HepG2 (cell line): ENCODE results near the gene UBASH3A. TPM values are rescaled to one million over a fixed set of nuclear protein-coding genes. Genes with fewer than 3 reads are reported as not detected.

Experiments
- ATAC-seq: fragments of 200-7000 bp; cut with Tn5 transposase; 3 replicates; pipeline ENCODE4 v1.9.1; 2020; ENCODE audit warnings: mild to moderate bottlenecking, moderate library complexity
- BruUV-seq: library from RNA; stranded (reverse); fragments of 400-500 nt; replicated peaks from 2 replicates; lab custom pipeline; 2021; lab: Mats Ljungman, UMichigan
- CTCF ChIA-PET: fragments of 300-600 bp; formaldehyde crosslinking; extraction: SDS; loops from one replicate; lab custom pipeline; 2021; ENCODE audit warnings: low total read pairs, inconsistent platforms, low intra/inter-chr PET ratio; lab: Yijun Ruan, JAX
- POLR2A ChIA-PET: fragments of 350-600 bp; sonication (Branson Sonifier 250); formaldehyde crosslinking; loops from one replicate; lab custom pipeline; 2020; ENCODE audit warnings: antibody characterized with exemption, inconsistent platforms; lab: Yijun Ruan, JAX
- DNase-seq: peaks from one replicate; pipeline ENCODE4 v3.0.0-alpha.2; 2015; ENCODE audit warnings: low spot score
- FAIRE-seq: peaks from 3 replicates; lab custom pipeline; 2011; peaks lifted over from hg19 to GRCh38; lab: Jason Lieb, UNC
- H2AFZ ChIP-seq: one replicate; pipeline ENCODE4 v1.6.1; 2011; ENCODE audit warnings: low read length, inconsistent platforms
- H3K27ac ChIP-seq: fragments of 300-600 bp; 3 replicates; pipeline ENCODE4 v1.8.0; 2011; ENCODE audit warnings: mixed run types, mild to moderate bottlenecking, mixed read lengths, low read length, inconsistent platforms; ENCODE audit not compliant: insufficient read depth; ENCODE audit errors: extremely low read length
- H3K27me3 ChIP-seq, 2 experiments: fragments of 200-600 bp in 1 of 2; 2 replicates in 1 of 2; 3 replicates in 1 of 2; pipeline versions ENCODE4 v1.6.0 to v1.8.0; 2011; ENCODE audit warnings: low read length in 2 of 2, mild to moderate bottlenecking in 2 of 2, moderate library complexity in 2 of 2, inconsistent platforms in 1 of 2; ENCODE audit not compliant: insufficient read depth in 2 of 2, control insufficient read depth in 1 of 2
- H3K36me3 ChIP-seq, 2 experiments: fragments of 200-600 bp in 1 of 2; replicated peaks in 1 of 2; 2 replicates in 1 of 2; 3 replicates in 1 of 2; pipeline versions ENCODE4 v1.5.1 to v1.8.0; 2011; ENCODE audit warnings: low read length in 2 of 2, inconsistent platforms in 1 of 2; ENCODE audit not compliant: insufficient read depth in 2 of 2, control insufficient read depth in 1 of 2
- H3K4me1 ChIP-seq: 2 replicates; pipeline ENCODE4 v1.5.1; 2012; ENCODE audit warnings: low read length, inconsistent platforms; ENCODE audit not compliant: insufficient read depth
- H3K4me2 ChIP-seq: 2 replicates; pipeline ENCODE4 v1.6.0; 2011; ENCODE audit warnings: low read depth, low read length, inconsistent platforms
- H3K4me3 ChIP-seq, 3 experiments: fragments of 200-600 bp in 1 of 3; sonication (generic), shearing (Covaris generic) in 1 of 3; replicated peaks in 1 of 3; 2 replicates each; pipeline ENCODE4 v1.5.1; 2011 to 2016; ENCODE audit warnings: low read length in 3 of 3, inconsistent platforms in 2 of 3, low read depth in 2 of 3, mild to moderate bottlenecking in 2 of 3, control low read depth in 1 of 3, mixed read lengths in 1 of 3; ENCODE audit not compliant: insufficient read depth in 1 of 3
- H3K79me2 ChIP-seq: one replicate; pipeline ENCODE4 v1.6.1; 2011; ENCODE audit warnings: low read length, inconsistent platforms; ENCODE audit not compliant: insufficient read depth
- H3K9ac ChIP-seq: 2 replicates; pipeline ENCODE4 v1.6.0; 2011; ENCODE audit warnings: mild to moderate bottlenecking, low read depth, low read length, inconsistent platforms; ENCODE audit not compliant: insufficient read depth
- H3K9me3 ChIP-seq: 2 replicates; pipeline ENCODE4 v1.5.1; 2012; ENCODE audit warnings: mild to moderate bottlenecking, low read length
- H4K20me1 ChIP-seq: 2 replicates; pipeline ENCODE4 v1.6.0; 2011; ENCODE audit warnings: inconsistent platforms, mild to moderate bottlenecking, low read length, moderate library complexity; ENCODE audit not compliant: insufficient read depth
- DMAP1 ChIP-seq: IDR thresholded peaks from 2 replicates; pipeline ENCODE4 v1.6.1; 2016
- KLF12 ChIP-seq: sonication (generic); formaldehyde crosslinking; IDR thresholded peaks from 2 replicates; pipeline ENCODE4 v1.4.0; 2020; ENCODE audit warnings: missing genetic modification reagents, borderline replicate concordance
- NFE2L2 ChIP-seq: fragments of 150-350 bp; IDR thresholded peaks from 2 replicates; pipeline ENCODE4 v1.6.1; 2014; ENCODE audit warnings: low read length
- PITX1 ChIP-seq: sonication (generic); formaldehyde crosslinking; IDR thresholded peaks from 2 replicates; pipeline ENCODE4 v1.5.1; 2020; ENCODE audit warnings: mild to moderate bottlenecking, missing genetic modification reagents
- SRF ChIP-seq: IDR thresholded peaks from 2 replicates; pipeline ENCODE4 v1.6.1; 2011; ENCODE audit warnings: mild to moderate bottlenecking, low read depth, low read length, moderate library complexity
- ZFP37 ChIP-seq: sonication (generic); formaldehyde crosslinking; IDR thresholded peaks from 2 replicates; pipeline ENCODE4 v1.4.0; 2020; ENCODE audit warnings: missing genetic modification reagents, borderline replicate concordance
- ZNF350 ChIP-seq: sonication (generic); formaldehyde crosslinking; IDR thresholded peaks from 2 replicates; pipeline ENCODE4 v1.4.0; 2020; ENCODE audit warnings: mild to moderate bottlenecking, low read depth, missing genetic modification reagents, borderline replicate concordance
- ZNF546 ChIP-seq: sonication (generic); formaldehyde crosslinking; conservative IDR thresholded peaks from 2 replicates; pipeline ENCODE4 v1.8.1; 2023; ENCODE audit warnings: mild to moderate bottlenecking, missing genetic modification reagents
- ZNF782 ChIP-seq: sonication (generic); formaldehyde crosslinking; IDR thresholded peaks from 2 replicates; pipeline ENCODE4 v1.4.0; 2020; ENCODE audit warnings: missing genetic modification reagents, mild to moderate bottlenecking, borderline replicate concordance
- WGBS: methylation state at CpG from one replicate; pipeline ENCODE4 v1.1.6; 2017; ENCODE audit warnings: low lambda C conversion rate; 5-methylcytosine and 5-hydroxymethylcytosine counted together
- in situ Hi-C: cut with HindIII; loops from 2 replicates; pipeline ENCODE4 v1.10.0; 2017; ENCODE audit warnings: low pct_unique_long_range_greater_than_20kb; ENCODE audit not compliant: extremely low pct_ligation_motif_present
- intact Hi-C: fragments of 100-400 bp; cut with micrococcal nuclease; formaldehyde crosslinking; loops from one replicate; pipeline ENCODE4 v1.10.0; 2022; ENCODE audit not compliant: unreplicated experiment
- polyA plus RNA-seq, 8 experiments: library from polyadenylated mRNA; depleted of rRNA in 3 of 8; stranded (reverse) in 7 of 8; unstranded in 1 of 8; fragments of >200 nt; fragmentation: Illumina TruSeq in 4 of 8; extraction: Trizol in 4 of 8; gene quantifications; 2 replicates each; pipeline versions ENCODE4 v1.2.1 to v1.2.3, GENCODE V29; 2011 to 2016; ENCODE audit warnings: low read depth in 4 of 8, missing spikeins in 1 of 8, mixed read lengths in 1 of 8; ENCODE audit not compliant: insufficient read depth in 1 of 8
- total RNA-seq, 5 experiments: library from RNA; depleted of rRNA; stranded (reverse); fragments of >200 nt; fragmentation: Illumina TruSeq; extraction: Trizol; gene quantifications; 2 replicates each; pipeline ENCODE4 v1.2.3, GENCODE V29; 2016; ENCODE audit warnings: low read depth in 1 of 5
- TF ChIP-seq, protein P1 (sequence below): sonication (generic); formaldehyde crosslinking; IDR thresholded peaks from 2 replicates; pipeline ENCODE4 v1.8.1; 2023; ENCODE audit warnings: missing genetic modification reagents, mild to moderate bottlenecking, borderline replicate concordance
- TF ChIP-seq, protein P2 (sequence below): sonication (generic); formaldehyde crosslinking; IDR thresholded peaks from 2 replicates; pipeline ENCODE4 v1.4.0; 2020; ENCODE audit warnings: missing genetic modification reagents

UBASH3A gene
- total and polyA plus RNA-seq, 2 of the 13 experiments (the other 11 are each of a cell fraction or from before 2014, with no cell fraction given): not detected

DNA sequence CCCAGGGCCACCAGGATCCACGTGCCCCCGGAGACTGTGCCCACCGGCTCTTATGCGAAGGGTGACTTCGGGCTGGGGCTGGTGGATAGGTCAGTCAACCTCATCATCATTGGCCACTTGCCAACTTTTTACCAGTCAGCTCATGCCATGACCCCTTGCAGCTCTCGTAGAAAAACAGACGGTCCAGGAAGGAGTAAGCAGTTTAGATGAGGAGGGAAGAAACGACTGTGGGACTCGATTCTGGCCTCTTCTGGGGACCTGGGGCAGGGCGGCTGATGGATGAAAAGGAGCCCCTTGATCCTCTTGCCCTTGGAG is 41.0 kb downstream of the UBASH3A start (continued):
- TF ChIP-seq, protein P1, sequence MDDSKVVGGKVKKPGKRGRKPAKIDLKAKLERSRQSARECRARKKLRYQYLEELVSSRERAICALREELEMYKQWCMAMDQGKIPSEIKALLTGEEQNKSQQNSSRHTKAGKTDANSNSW (CRISPR knock-in tag): no peak
- TF ChIP-seq, all 625 proteins: peak for 0

DNA sequence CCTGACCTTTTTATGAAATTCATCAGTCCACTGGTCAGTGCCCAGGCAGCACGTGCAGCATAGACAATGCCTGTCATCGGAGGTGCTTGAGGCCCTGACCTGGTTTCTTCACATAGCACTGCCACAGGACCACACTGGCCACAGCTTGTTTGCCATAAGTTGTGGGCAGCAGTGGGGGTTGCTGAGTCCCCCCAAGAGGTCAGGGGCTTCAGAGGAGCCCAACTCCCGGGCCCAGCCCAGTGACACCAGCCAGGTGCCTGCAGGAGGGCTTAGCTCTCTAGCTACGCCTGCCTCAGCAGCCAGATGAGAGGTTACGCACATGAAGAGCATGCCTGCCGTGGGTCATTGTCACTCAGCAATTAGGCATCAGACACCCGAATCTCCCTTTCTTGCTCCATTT is 41.6 kb downstream of the UBASH3A start:
- in situ Hi-C loops: loop anchor here (5.0 to 10.0 kb wide), 3 partner anchors 63 to 291 kb away; no protein-coding TSS in a partner anchor
- Histone ChIP-seq H3K4me1 (peaks cover 3% of the 10 kb centered on the region; the same call in 1 of the 2 replicates), H3K79me2 (no peaks in the 10 kb centered on the region), H3K9ac (no peak overlapping the region), H3K36me3 (no peaks in the 10 kb centered on the region), H3K9me3 (no peaks in the 10 kb centered on the region), H3K27ac (no peak overlapping the region), H4K20me1 (no peaks in the 10 kb centered on the region), H3K4me3 (no peak overlapping the region), H3K27me3 (peaks cover 0 to 4% of the 10 kb centered on the region in 2 experiments; a peak in 1 of 5 replicates), H2AFZ (no peak overlapping the region), H3K4me2 (no peak overlapping the region)
- TF ChIP-seq SRF: no peak
- TF ChIP-seq ZFP37 (CRISPR knock-in tag): no peak
- TF ChIP-seq ZNF782 (CRISPR knock-in tag): no peak
- no peak for TF ChIP-seq KLF12 (CRISPR knock-in tag)
- TF ChIP-seq DMAP1: no peak
- TF ChIP-seq ZNF546: no peak
- no peak for TF ChIP-seq ZNF350 (CRISPR knock-in tag)
- no peak for TF ChIP-seq NFE2L2
- TF ChIP-seq PITX1 (CRISPR knock-in tag): no peak
- TF ChIP-seq, protein P2, sequence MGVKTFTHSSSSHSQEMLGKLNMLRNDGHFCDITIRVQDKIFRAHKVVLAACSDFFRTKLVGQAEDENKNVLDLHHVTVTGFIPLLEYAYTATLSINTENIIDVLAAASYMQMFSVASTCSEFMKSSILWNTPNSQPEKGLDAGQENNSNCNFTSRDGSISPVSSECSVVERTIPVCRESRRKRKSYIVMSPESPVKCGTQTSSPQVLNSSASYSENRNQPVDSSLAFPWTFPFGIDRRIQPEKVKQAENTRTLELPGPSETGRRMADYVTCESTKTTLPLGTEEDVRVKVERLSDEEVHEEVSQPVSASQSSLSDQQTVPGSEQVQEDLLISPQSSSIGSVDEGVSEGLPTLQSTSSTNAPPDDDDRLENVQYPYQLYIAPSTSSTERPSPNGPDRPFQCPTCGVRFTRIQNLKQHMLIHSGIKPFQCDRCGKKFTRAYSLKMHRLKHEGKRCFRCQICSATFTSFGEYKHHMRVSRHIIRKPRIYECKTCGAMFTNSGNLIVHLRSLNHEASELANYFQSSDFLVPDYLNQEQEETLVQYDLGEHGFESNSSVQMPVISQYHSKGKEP: no peak
- ChIA-PET POLR2A (no interaction called here), CTCF (no interaction called here)
- ATAC-seq (no peak), FAIRE-seq (no peak), DNase-seq (no peak)
- BruUV-seq: no TSS peak
- WGBS: 0% methylated on average over 3 of the region's 7 CpGs
- intact Hi-C loops: no loop called here
